Stimulated activated CD4-positive, alpha-beta T cell treated with anti-CD3 and anti-CD28 coated beads, Interleukin-12 subunit alpha, Interleukin-12 subunit beta, amount 100 ng/mL, for 24 hours (primary cell): ENCODE data around the gene ARHGAP8.

Source experiments
- DNase-seq, 2 experiments: peaks; one replicate each; pipeline ENCODE4 v3.0.0-alpha.2; 2020; ENCODE audit warnings: low read depth in 2 of 2

The ARHGAP8 gene

GRCh38 chr22:44724859-44725258 lies 27.5 kb upstream of the ARHGAP8 start:
- no peak for DNase-seq

- DNase-seq: no peak
Observed at GRCh38 chr22:44726439-44726838, 25.9 kb upstream of the ARHGAP8 start.

DNA sequence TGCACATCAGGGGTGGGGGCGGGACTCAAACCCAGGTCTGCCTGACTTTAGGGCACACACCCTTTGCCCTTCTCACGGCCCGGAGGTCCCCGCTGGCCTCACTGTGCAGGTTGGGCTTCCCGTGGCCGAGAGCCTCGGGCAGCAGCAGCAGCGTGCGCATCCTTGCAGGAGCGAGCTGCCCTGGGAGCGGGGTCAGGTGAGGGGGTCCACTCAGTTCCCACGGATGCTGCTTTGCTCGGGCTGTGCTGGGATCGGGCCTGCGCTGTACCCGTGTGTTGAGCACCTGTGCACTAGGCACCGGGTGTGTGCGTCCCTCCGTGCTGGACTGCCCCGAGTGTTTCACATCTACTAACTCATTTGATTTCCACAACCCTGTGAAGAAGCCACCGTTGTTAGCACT lies 25.2 kb upstream of the ARHGAP8 start:
- DNase-seq: no peak

- DNase-seq: no peak
Observed at GRCh38 chr22:44727709-44728108, 24.7 kb upstream of the ARHGAP8 start.

DNA sequence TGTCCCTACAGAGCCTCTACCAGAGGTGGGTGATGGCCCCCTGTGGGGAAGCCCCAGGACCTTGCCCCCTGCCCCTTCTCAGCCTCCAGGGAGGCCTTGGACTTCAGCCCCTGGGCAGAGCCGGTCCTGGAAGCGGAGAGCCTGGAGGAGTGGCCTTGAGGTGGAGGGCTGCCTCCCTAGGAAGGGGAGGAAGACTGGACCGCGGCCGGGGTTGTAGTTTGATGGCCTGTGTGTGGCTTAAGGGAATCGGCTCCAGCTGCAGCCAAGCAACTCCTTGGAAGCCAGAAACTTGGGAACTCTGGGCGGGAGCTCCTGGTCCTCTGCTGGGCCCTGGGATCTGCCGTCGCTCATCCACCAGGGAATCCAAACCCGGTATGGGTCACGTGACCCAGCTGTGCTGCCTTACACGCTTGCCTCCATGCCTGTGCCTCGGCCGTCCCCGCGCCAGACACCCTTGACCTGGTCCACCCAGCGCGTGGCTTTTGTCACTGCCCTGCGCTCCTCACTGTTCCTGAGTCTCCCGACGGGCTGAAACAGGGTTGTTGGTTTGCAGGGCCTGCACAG lies 23.5 kb upstream of the ARHGAP8 start:
- no peak for DNase-seq

GRCh38 chr22:44729391-44730021 lies 22.9 kb upstream of the ARHGAP8 start:
- no peak for DNase-seq

GRCh38 chr22:44730022-44730393 lies 22.4 kb upstream of the ARHGAP8 start:
- DNase-seq: no peak

DNA sequence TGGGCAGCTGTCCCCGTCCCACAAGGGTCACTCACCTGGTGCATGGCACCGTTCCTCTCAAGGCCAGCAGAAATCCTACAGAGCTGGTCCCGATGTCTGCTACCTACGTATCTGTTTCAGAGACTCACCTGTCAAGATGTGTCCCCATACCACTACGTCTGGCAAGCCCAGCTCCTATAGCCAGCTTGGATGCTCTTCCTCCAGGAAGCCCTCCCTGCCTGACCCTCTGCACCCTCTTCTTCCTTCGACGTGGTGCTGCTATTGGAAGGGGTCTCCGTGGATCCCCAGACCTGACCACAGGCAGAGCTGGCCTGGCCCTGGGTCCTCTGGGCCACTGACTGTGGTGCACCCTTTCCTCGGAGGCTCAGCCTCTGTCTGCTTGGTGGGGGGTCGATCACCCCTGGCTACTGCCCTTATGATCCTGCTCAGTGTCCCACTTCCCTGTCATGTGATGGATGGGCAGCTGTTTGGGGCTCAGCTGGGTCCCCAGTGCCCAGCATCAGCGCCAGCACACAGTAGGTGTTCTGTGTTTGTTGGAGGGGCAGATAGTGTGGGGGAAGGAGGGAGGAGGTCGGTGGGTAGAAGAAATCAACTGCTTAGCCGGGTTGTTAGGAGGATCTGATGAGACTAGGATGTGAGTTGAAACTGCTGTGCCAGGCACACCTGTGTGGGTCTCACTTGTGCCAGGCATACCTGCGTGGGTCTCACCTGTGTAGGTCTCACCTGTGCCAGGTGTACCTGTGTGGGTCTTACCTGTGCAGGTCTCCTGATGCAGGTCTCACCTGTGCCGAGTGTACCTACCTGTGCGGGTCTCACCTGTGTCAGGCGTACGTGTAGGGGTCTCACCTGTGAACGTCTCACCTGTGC lies 21.7 kb upstream of the ARHGAP8 start:
- no peak for DNase-seq

GRCh38 chr22:44731357-44731970 lies 20.9 kb upstream of the ARHGAP8 start:
- no peak for DNase-seq

DNA sequence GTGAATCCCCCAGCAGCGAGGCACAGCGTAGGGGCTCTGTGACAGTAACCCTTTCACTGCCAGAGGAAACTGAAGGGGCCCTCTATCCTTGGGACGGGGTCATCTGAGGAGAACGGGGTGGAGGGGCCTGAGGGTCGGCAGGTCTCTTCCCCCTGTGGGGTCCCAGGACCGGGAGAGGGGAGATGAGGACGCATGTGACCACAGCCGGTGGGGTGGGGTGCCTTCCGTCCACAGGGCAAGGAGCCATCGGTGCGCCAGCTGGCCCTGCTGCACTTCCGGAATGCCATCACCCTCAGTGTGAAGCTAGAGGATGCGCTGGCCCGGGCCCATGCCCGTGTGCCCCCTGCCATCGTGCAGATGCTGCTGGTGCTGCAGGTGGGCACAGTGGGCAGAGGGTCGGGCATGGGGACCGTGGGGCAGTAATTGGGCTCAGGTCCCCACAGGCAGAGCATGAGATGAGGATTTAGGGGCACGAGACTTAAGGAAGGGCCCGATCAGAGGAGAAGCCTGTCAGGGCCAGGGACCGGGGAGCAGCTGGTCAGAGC lies 20.3 kb upstream of the ARHGAP8 start:
- DNase-seq: no peak

DNA sequence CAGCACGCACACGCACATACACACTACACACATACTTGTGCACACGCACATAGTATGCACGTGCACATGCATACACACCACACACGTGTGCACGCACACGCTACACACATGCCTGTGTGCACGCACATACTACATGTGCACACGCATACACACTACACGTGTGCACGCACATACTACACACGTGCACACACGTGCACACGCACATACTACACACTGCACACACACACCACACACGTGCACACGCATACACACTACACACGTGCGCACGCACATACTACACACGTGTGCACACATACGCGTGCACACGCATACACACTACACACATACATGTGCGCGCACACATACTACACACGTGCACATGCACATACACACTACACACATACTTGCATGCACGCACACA lies 19.7 kb upstream of the ARHGAP8 start:
- DNase-seq: no peak

- no peak for DNase-seq
Observed at GRCh38 chr22:44733426-44734106, 18.8 kb upstream of the ARHGAP8 start.

- DNase-seq: no peak
Observed at GRCh38 chr22:44734278-44734677, 18.1 kb upstream of the ARHGAP8 start.

DNA sequence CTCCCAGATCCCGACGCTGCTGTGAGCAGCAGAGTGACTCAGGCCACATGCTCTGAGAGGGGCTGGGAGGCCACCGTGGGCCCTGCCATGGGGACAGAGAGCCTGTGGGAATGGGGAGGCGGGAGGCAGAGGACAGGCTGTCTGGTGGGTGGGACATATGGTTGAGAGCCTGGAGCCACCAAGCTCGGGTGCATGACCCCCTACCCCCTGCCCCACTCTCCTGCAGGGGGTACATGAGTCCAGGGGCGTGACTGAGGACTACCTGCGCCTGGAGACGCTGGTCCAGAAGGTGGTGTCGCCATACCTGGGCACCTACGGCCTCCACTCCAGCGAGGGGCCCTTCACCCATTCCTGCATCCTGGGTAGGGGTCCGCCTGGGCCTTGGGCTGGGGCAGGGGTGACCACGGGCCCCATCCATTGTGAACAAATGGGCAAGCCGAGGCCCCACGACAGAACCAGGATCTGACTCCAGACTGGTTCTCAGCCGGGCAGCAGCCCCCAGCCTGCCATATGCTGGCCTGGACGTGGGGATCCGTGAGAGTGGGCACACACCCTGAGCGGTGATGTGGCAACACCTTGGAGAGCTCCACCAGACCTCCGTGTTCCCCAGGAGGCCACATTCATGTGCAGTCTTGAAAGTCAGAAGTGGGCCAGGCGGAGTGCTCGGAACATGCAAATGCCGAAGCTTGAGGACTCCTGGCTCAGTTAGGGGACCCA lies 17.4 kb upstream of the ARHGAP8 start:
- no peak for DNase-seq

DNA sequence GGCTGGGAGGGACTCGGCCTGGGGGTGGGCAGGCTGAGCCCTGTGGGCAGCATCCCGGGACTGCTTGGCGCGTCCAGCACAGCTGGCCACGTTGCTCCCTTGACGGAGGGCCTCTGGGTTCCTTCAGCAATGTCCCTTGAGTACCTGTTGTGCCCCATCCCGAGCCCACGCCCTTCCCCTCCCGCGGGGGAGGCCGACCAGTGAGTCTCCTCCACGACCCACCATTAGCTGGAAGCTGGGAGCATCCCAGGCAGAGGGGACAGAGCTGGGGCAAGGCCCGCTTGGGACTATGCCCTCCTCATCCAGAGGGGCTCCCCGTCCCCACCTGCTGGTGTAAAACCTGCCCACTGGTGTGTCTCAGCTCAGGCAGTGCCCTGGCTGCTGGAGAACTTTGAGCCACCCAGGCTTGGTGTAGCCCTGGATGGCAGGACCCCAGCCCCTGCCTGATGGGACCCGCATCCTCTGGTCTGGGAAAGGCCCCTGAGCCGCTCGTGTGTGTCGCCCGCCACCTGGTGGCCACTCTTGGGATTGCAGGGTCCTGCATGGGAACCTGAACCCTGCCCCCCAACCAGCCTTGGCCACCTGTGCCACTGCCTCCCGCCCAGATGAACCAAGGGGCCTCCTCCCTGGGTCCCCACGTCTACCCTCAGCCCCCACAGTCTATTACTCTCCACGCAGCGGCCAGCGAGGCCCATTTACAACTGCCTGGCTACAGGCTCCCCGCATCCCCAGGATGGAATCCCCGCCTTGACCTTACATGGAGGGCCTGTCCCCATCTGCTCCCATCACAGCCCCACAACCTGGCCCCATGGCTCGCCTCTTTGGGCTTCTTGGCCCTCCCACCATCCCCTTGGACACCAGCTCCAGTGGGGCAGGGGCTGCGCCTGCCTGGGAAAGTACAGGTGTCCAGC lies 16.6 kb upstream of the ARHGAP8 start:
- peak; percentile 57 to 82 for DNase-seq

DNA sequence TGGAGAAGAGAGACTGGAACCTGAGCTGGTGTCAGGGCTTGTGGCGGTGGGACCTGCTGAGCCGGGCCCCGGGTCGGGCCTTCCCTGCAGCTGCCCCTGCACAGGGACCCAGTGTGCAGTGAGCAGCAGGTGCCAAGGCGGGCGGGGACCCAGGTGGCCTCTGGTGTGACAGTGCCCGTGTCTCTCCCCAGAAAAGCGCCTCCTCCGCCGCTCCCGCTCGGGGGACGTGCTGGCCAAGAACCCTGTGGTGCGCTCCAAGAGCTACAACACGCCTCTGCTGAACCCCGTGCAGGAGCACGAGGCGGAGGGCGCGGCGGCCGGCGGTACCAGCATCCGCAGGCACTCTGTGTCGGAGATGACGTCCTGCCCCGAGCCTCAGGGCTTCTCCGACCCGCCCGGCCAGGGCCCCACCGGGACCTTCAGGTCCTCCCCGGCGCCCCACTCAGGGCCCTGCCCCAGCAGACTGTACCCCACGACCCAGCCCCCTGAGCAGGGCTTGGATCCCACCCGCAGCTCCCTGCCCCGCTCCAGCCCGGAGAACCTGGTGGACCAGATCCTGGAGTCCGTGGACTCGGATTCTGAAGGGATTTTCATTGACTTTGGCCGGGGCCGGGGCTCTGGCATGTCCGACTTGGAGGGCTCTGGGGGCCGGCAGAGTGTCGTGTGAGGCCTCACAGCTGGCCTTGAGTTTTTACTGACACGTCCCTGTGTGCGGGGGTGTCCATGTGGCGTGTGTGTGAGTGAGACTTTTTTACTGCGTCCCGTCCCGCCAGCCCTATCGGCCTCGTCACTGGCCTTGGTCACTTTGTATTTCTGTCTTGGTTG lies 15.6 kb upstream of the ARHGAP8 start:
- DNase-seq: no peak

DNA sequence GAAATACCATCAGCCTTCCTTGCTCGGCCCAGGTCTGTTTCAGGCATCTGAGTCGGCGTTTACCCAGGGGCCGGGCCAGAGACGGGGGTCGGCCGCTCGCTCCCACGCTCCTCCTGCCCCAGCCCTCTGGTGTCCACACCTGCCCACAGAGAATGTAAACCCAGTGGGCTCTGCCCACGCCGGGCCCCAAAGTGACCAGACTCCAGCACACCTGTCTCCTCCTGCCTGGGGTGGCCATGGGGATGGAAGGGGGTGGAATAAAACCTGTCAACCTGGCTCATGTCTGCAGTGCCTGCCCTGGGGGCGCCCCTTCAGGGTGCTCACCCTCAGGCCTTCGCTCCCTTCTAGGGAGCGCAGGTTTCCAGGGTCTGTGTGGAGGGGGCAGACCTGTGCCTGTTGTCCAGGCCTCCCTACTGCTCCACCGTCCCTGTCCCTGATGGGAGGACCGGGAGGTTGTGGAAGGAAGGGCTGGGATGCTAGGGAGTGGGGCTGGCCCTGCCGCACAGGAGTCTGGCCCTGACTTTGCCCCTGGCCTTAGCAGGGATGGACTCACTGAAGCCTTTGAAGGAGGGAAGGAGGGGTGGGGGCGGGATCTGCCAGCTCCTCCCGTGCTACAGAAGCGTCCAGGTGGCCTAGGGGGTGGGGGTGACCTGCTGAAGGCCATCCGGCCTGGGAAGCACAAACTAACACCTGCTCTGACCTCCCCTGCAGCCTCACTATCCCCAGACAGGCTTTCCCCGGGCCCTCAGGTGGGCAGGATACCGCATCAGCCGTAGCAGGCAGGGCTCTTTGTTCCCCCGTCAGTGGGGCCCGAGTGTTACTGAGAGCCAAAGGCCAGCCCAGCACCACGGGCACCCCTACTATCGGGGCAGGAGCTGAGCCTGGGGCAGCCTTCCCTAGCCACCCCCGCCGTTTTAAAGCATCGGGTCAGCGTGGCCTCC lies 14.7 kb upstream of the ARHGAP8 start:
- no peak for DNase-seq

- DNase-seq: no peak
Observed at GRCh38 chr22:44738347-44738715, 14.0 kb upstream of the ARHGAP8 start.
